Epithelial cell of esophagus (primary cell): ENCODE measurements around the gene ENOSF1.

Experiments
- DNase-seq: peaks from one replicate; pipeline ENCODE4 v3.0.0; 2010; ENCODE audit warnings: low read depth
- H3K4me3 ChIP-seq: 2 replicates; pipeline ENCODE4 v1.5.1; 2011; ENCODE audit warnings: mild to moderate bottlenecking, low read length, control low read depth
- TF ChIP-seq, protein P1 (sequence below): IDR thresholded peaks from 2 replicates; pipeline ENCODE4 v1.5.1; 2011; ENCODE audit warnings: low read depth, mild to moderate bottlenecking, low read length, control low read depth, inconsistent platforms; ENCODE audit not compliant: insufficient read depth; ENCODE audit errors: missing control alignments

ENOSF1 gene

DNA sequence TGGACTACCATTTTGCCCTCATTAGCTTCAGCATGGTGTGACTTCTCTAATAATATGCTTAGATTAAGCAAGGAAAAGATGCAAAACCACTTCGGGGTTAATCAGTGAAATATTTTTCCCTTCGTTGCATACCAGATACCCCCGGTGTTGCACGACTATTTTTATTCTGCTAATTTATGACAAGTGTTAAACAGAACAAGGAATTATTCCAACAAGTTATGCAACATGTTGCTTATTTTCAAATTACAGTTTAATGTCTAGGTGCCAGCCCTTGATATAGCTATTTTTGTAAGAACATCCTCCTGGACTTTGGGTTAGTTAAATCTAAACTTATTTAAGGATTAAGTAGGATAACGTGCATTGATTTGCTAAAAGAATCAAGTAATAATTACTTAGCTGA, 38.7 kb downstream of the ENOSF1 start:
- no peak for DNase-seq
- TF ChIP-seq, protein P1, sequence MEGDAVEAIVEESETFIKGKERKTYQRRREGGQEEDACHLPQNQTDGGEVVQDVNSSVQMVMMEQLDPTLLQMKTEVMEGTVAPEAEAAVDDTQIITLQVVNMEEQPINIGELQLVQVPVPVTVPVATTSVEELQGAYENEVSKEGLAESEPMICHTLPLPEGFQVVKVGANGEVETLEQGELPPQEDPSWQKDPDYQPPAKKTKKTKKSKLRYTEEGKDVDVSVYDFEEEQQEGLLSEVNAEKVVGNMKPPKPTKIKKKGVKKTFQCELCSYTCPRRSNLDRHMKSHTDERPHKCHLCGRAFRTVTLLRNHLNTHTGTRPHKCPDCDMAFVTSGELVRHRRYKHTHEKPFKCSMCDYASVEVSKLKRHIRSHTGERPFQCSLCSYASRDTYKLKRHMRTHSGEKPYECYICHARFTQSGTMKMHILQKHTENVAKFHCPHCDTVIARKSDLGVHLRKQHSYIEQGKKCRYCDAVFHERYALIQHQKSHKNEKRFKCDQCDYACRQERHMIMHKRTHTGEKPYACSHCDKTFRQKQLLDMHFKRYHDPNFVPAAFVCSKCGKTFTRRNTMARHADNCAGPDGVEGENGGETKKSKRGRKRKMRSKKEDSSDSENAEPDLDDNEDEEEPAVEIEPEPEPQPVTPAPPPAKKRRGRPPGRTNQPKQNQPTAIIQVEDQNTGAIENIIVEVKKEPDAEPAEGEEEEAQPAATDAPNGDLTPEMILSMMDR: no peak
- no peak overlapping the region for H3K4me3 ChIP-seq

DNA sequence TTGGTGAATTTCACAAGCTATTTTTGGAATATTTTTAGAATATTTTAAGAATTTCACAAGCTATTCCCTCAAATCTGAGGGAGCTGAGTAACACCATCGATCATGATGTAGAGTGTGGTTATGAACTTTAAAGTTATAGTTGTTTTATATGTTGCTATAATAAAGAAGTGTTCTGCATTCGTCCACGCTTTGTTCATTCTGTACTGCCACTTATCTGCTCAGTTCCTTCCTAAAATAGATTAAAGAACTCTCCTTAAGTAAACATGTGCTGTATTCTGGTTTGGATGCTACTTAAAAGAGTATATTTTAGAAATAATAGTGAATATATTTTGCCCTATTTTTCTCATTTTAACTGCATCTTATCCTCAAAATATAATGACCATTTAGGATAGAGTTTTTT, 39.1 kb downstream of the ENOSF1 start:
- DNase-seq: no peak
- TF ChIP-seq, protein P1: no peak
- no peak overlapping the region for H3K4me3 ChIP-seq

DNA sequence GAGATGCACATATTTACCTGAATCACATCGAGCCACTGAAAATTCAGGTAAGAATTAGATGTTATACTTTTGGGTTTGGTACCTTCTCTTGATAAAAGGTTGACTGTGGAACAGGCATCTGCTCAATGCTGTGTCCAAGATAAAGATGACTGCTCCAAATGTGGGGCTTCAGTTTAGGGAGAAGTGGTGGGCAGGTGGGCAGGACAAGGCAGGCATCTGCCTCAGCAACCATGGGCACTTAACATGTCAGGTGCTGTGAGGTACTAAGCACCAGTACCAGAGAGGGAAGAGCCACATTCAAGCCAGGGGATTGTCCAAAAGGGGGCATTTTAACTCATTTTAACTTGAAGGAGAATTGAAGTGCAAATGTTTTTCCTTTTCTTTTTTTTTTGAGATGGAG, 41.0 kb downstream of the ENOSF1 start:
- no peak overlapping the region for H3K4me3 ChIP-seq
- TF ChIP-seq, protein P1: no peak
- DNase-seq: no peak

DNA sequence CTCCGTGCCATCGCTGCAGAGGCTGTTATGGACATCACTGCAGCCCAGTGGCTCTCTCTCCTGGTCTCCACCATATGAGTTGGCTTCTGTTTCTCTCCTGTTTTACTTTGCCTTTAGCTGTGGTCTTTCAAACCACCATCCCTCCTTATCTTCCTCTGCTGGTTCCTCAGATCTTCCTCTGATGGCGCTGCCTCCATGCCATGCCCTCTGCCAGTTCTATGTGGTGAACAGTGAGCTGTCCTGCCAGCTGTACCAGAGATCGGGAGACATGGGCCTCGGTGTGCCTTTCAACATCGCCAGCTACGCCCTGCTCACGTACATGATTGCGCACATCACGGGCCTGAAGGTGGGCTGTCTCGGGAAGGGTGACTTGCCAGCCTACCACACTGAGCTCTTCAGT, 41.9 kb downstream of the ENOSF1 start:
- H3K4me3 ChIP-seq: no peak overlapping the region
- no peak for DNase-seq
- TF ChIP-seq, protein P1: no peak

DNA sequence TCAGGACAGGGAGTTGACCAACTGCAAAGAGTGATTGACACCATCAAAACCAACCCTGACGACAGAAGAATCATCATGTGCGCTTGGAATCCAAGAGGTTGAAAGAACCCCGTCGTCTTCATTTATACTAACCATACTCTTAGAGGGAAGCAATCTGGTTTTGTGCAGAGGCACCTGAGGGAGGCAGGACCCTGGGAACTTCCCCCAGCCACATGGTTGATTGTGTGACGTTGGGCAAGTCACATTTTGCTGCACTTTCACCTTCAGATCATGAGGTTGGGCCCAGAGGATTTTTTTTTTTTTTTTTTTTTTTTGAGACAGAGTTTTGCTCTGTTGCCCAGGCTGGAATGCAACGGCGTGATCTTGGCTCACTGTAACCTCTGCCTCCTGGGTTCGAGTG, 43.4 kb downstream of the ENOSF1 start:
- TF ChIP-seq, protein P1: no peak
- no peak for DNase-seq

DNA sequence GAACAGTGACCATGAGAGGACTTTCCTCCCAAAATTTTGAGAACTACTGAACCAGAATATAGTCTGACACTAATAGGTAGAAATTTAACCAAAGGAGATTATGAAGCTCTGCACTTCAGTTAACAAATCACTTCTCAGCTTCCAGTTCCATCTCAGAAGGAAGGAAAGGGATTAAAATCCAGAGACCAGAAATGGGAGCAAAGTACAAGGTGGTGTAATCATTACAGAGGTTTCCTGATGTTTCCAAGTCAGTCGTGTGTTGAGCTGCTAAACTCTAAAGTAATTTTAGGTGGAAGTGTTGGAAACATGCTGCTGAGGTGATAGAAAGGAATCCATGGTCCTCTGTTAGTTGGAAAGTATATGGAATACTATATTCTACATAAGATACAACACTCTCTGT, 44.2 kb downstream of the ENOSF1 start:
- no peak for DNase-seq
- no peak overlapping the region for H3K4me3 ChIP-seq
- TF ChIP-seq, protein P1: no peak

More for the DNA sequence above, 43.4 kb downstream of the ENOSF1 start:
- H3K4me3 ChIP-seq: no peak overlapping the region

DNA sequence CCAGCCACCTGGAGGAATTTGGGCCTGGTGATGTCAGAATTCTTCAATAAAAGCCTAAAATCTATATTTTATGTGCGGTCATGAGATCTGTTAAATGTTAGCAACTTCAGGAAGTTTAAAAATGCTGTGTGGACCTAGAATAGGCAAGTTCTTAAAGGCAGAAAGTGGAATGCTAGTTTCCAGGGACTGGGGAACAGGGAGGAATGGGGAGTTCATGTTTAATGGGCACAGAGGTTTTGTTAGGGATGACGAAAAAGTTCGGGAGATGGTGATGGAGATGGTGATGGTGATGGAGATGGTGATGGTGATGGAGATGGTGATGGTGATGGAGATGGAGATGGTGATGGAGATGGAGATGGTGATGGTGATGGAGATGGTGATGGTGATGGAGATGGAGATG, 45.8 kb downstream of the ENOSF1 start:
- no peak overlapping the region for H3K4me3 ChIP-seq
- TF ChIP-seq, protein P1: no peak
- DNase-seq: no peak
